Motor neuron (in vitro differentiated cells): ENCODE data around the gene KDM1B. TPM values are rescaled to one million over a fixed set of nuclear protein-coding genes. Genes with fewer than 3 reads are reported as not detected.

Experiments used
- ATAC-seq, 8 experiments: fragments of 200-7000 bp; cut with Tn5 transposase; replicated peaks in 6 of 8; 2 replicates each; pipeline ENCODE4 v1.8.0; 2021; ENCODE audit warnings: mild to moderate bottlenecking in 8 of 8, moderate library complexity in 8 of 8
- H3K27ac ChIP-seq, 2 donors: fragments of 250-450 bp; sonication (Bioruptor Pico); 2 replicates each; pipeline ENCODE4 v1.9.0; 2021; ENCODE audit warnings: antibody characterized with exemption in 2 of 2, mild to moderate bottlenecking in 2 of 2, moderate library complexity in 1 of 2
- H3K4me1 ChIP-seq, 2 donors: fragments of 250-450 bp; sonication (Bioruptor Pico); replicated peaks in 1 of 2; 2 replicates each; pipeline ENCODE4 v1.6.1; 2021; ENCODE audit warnings: antibody characterized with exemption in 2 of 2, mild to moderate bottlenecking in 2 of 2, moderate library complexity in 1 of 2
- H3K4me3 ChIP-seq, 5 donors: fragments of 250-450 bp; sonication (Bioruptor Pico); 2 replicates each; pipeline ENCODE4 v1.9.0; 2021; ENCODE audit warnings: antibody characterized with exemption in 5 of 5, mild to moderate bottlenecking in 5 of 5, moderate library complexity in 4 of 5
- WGBS, 10 experiments: fragments of 450-650 bp; shearing (Covaris generic); methylation state at CpG; one replicate each; pipeline ENCODE4 v1.0.0; 2022; 5-methylcytosine and 5-hydroxymethylcytosine counted together
- in situ Hi-C, 9 experiments: fragments of 400-800 bp; cut with MboI; loops; one replicate each; pipeline ENCODE4 v1.15.0; 2021; ENCODE audit warnings: low sequenced_read_pairs in 9 of 9, low pct_unique_long_range_greater_than_20kb in 2 of 9; ENCODE audit not compliant: unreplicated experiment in 9 of 9
- total RNA-seq, 8 experiments: library from RNA; unstranded; fragments of 300-600 nt; gene quantifications; 2 replicates each; pipeline versions ENCODE4 v1.2.3 to v1.2.4, GENCODE V29; 2022

KDM1B gene
- total RNA-seq, 8 experiments from 2014 or later = 11.9 to 28.1 (median 17.9) TPM

DNA sequence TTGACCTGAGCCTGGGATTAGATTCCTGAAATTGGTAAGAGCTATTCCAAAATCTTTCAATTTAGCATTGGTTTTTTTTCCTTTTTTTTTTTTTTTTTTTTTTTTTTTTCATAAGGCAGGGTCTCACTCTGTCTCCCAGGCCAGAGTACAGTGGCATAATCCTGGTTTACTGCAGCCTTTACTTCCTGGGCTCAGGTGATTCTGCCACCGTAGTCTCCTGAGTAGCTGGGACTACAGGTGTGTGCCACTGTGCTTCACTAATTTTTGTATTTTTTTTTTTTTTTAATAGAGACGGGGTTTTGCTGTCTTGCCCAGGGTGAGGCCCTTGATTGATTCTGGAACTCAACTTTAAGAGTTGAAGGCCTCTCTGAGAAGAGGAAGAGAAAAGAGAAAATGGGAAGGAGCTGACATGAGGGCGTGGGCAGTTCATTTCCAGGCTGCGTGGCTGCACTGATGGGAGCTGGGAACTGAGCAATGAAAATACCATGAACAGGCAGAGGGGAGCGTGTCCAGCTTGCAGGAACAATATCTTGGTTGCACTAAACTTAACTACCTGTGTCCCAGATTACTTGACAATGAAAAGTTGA lies 24.6 kb downstream of the KDM1B start:
- no peak overlapping the region for H3K27ac ChIP-seq
- H3K4me1 ChIP-seq = no peaks in the 10 kb centered on the region
- ATAC-seq = no peak
- in situ Hi-C loops = no loop called here
- WGBS, 10 experiments = 79 to 100% (median 96%) methylated on average over 2 to 5 of the region's 5 CpGs
- H3K4me3 ChIP-seq = no peak overlapping the region

DNA sequence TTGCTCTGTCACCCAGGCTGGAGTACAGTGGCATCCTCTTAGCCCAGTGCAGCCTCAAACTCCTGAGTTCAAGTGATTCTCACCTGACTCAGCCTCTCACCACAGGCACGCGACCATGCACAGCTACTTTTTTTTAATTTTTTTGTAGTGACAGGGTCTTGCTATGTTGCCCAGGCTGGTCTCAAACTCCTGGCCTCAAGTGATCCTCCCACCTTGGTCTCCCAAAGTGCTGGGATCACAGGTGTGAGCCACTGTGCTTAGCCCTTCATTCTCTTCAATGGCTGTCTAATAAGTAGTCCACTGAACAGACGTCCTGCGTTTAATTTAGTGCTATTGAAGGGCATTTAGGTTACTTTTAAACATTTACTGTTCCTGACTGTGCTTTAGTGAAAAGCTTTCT lies 27.3 kb downstream of the KDM1B start:
- no peak overlapping the region for H3K27ac ChIP-seq
- ATAC-seq = no peak
- in situ Hi-C loops = no loop called here
- H3K4me3 ChIP-seq = no peak overlapping the region
- H3K4me1 ChIP-seq = no peaks in the 10 kb centered on the region
- WGBS, 10 experiments = 21 to 100% (median 89%) methylated on average over 2 to 4 of the region's 4 CpGs; no CpG with 5 or more reads in 4 of the 10 experiments

DNA sequence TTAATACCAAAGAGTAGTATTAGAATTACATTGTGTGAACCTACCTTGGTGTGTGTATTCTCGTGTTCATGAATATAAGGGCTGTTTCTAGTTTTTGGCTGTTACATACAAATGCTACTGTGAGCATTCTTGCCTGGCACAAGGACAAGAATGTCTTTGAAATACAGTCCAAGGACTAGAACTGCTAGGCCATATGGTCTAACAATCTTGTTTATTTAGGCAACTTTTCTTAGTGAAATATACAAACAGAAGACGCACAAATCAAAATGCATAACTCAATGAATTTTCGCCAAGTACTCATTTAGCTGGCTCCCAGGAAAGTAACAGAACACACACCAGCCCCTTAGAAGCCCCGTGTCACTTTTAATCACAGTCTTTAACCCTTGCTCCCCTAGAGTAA lies 28.5 kb downstream of the KDM1B start:
- 46 to 92% (median 86%) methylated on average over 1 to 4 of the region's 4 CpGs; no CpG with 5 or more reads in 1 of the 10 experiments for WGBS, 10 experiments
- in situ Hi-C loops = no loop called here
- Histone ChIP-seq H3K27ac (no peak overlapping the region), H3K4me3 (no peak overlapping the region), H3K4me1 (no peaks in the 10 kb centered on the region)
- no peak for ATAC-seq

DNA sequence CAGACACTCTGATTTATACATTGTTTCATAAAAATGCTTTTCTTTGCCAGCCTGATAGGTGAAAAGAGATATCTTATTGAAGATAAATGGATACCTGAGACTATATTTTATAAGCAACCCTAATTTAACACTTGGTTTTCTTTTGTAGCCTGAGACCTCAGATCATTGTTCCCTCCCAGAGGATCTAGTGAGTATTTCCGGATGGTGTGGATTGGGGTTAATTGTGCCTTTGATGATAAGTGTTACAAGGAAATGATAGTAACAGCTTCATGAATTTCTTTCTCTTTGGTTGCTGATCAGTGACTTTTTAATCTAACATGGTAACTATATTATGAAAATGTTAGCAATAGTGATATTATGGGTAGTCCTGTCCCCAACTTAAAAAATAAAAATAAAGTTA lies 30.4 kb downstream of the KDM1B start:
- no peak overlapping the region for H3K27ac ChIP-seq
- in situ Hi-C loops = no loop called here
- no peak for ATAC-seq

DNA sequence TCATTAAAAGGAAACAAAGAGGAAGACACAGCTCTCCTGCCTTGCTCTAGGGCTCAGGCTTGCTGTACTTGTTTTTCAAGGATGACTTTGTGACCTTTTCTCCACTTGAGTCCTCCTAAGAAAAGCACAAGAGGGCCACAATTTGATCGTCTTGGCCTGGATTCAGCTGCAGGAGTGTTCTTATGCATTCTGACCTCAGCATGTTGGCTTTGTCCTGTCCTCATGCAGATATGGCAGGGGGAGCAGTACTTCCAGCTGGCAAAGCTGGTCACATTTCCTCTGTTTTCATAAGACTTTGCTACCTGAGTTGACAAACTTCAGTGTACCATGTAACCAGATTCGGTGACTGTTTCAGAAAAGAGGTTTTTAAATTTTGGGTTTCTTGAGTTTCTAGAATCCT lies 30.8 kb downstream of the KDM1B start:
- 10 to 70% (median 45%) methylated on average over 1 to 2 of the region's 2 CpGs; no CpG with 5 or more reads in 4 of the 10 experiments for WGBS, 10 experiments
- in situ Hi-C loops = no loop called here
- H3K27ac ChIP-seq = no peak overlapping the region
- peak in 2 of 8 experiments; percentile 28 to 47 for ATAC-seq
- H3K4me1 ChIP-seq = no peaks in the 10 kb centered on the region
- H3K4me3 ChIP-seq = no peak overlapping the region

More for the DNA sequence above, 30.4 kb downstream of the KDM1B start:
- Histone ChIP-seq H3K4me1 (no peaks in the 10 kb centered on the region), H3K4me3 (no peak overlapping the region)
- 40 to 100% (median 75%) methylated on average over 1 of the region's 1 CpG; no CpG with 5 or more reads in 4 of the 10 experiments for WGBS, 10 experiments

DNA sequence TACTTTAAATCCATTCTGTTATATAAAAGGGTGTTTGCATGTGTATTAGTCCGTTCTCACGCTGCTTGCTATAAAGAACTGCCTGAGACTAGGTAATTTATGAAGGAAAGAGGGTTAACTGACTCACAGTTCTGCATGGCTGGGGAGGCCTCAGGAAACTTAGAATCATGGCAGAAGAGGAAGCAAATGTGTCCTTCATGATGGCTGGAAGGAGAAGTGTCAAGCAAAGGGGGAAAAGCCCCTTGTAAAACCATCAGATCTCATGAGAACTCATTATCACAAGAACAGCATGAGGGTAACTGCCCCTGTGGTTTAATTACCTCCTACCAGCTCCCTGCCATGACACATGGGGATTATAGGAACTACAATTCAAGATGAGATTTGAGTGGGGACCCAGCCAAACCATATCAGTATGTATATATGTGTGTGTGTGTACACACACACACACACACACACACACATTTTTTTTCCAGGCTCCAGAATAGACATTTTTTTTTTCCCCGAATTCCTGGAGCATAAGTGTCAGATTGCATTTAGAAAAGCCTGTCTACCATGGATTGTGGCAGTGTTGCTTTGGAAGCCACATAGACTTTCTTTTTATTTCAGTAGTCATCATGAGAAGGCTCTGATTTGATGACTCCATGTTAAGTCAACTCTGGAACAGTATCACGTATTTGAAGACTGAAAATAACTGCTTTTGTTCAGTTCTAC lies 31.5 kb downstream of the KDM1B start:
- H3K27ac ChIP-seq = no peak overlapping the region
- no peak overlapping the region for H3K4me3 ChIP-seq
- WGBS, 10 experiments = 69 to 100% (median 90%) methylated on average over 2 to 4 of the region's 4 CpGs
- no peaks in the 10 kb centered on the region for H3K4me1 ChIP-seq
- ATAC-seq = no peak
- in situ Hi-C loops = no loop called here

DNA sequence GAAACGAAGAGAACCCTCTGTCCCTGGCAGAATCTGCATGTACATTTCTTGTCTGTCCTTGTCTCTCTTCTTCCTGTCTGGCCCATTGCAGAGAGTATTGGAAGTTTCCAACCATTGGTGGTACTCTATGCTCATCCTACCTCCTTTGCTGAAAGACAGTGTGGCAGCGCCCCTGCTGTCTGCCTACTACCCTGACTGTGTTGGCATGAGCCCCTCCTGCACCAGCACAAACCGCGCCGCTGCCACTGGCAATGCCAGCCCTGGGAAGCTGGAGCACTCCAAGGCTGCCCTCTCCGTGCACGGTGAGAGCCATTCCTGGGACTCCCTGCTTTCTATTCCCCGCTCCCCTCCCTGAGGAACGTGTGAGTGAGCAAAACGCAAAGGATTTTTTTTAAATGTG lies 32.5 kb downstream of the KDM1B start:
- no peak for ATAC-seq
- in situ Hi-C loops = no loop called here
- Histone ChIP-seq H3K4me3 (no peak overlapping the region), H3K4me1 (no peaks in the 10 kb centered on the region), H3K27ac (no peak overlapping the region)
- WGBS, 10 experiments = 87 to 100% (median 94%) methylated on average over 1 to 10 of the region's 10 CpGs; no CpG with 5 or more reads in 4 of the 10 experiments

DNA sequence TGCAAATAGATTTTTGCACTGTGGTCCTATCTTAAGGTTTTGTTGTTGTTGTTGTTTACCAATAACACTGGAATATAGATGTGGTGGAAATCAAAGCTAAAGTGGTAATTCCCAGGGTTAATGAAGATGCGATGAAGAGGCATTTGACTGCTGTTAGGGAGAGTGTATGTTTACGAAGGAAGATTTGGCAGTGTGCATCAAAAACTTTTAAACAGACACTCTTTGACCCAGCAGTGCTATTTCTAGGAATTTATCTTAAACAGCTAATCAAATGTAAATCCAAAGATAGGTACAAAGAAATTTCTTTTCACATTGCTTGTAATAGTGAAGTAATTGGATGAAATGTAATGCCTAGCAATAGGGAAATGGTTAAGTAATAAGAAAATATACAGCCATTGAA lies 34.0 kb downstream of the KDM1B start:
- ATAC-seq = no peak
- 76 to 100% (median 100%) methylated on average over 1 to 2 of the region's 2 CpGs; no CpG with 5 or more reads in 2 of the 10 experiments for WGBS, 10 experiments
- in situ Hi-C loops = no loop called here
- H3K4me1 ChIP-seq = no peaks in the 10 kb centered on the region
- H3K4me3 ChIP-seq = no peak overlapping the region
- no peak overlapping the region for H3K27ac ChIP-seq

DNA sequence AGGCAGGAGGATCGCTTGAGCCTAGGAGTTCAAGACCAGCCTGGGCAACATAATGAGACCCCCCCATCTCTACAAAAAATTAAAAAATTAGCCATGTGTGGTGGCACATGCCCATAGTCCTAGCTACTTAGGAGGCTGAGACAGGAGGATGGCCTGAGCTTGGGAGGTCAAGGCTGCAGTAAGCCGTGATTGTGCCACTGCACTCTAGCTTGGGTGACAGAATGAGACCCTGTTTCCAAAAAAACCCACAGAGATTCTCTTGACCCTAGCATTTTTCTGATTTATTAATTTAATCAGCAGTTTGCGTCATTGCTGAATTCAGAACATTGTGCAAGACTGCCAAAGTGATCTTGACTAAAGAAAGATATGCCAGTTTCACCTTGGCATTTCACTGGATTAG lies 36.8 kb downstream of the KDM1B start:
- 83 to 100% (median 100%) methylated on average over 1 to 3 of the region's 3 CpGs for WGBS, 10 experiments
- no peak for ATAC-seq
- in situ Hi-C loops = no loop called here
- Histone ChIP-seq H3K4me1 (no peaks in the 10 kb centered on the region), H3K27ac (no peak overlapping the region), H3K4me3 (no peak overlapping the region)

DNA sequence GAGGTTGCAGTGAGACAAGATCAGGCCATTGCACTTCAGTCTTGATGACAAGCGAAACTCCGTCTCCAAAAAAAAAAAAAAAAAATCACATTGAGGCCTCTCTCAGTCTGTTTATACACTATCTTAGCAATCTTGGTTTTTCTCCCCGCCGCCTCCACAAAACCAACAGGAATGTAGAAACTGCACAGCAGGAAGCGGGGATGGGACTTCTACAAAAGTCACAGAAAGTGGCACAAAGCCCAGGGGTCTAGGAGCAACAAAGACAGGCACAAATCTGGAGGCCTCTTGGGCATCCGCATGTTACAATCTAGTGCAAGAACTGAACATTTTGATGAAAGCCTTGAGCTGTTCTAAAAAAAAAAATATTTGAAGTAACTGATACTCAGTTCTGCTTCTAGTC lies 48.6 kb downstream of the KDM1B start:
- Histone ChIP-seq H3K4me1 (no peaks in the 10 kb centered on the region), H3K4me3 (no peak overlapping the region), H3K27ac (no peak overlapping the region)
- 57 to 100% (median 100%) methylated on average over 1 to 6 of the region's 6 CpGs; no CpG with 5 or more reads in 2 of the 10 experiments for WGBS, 10 experiments
- no peak for ATAC-seq
- in situ Hi-C loops = no loop called here

DNA sequence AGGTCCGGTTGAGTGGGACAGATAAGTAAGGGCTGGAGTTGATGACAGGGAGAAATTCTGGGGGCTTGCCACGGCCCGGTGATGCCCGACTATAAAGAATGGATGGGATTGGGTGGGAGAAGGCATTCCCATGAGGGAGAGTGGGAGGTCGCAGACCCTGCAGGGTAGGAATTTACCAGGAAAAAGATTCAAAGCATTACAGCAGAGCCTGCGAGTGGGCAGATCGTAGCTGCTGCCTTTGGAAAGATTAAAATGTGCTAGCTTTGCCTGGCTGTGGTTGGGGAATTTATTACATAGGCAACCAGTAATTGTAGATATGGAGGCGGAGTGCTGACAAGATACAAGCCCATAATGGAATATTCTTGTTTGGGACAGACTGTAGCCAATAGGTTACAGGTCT lies 49.5 kb downstream of the KDM1B start:
- Histone ChIP-seq H3K4me1 (no peaks in the 10 kb centered on the region), H3K27ac (no peak overlapping the region), H3K4me3 (no peak overlapping the region)
- in situ Hi-C loops = no loop called here
- ATAC-seq = no peak
- WGBS, 10 experiments = 67 to 100% (median 100%) methylated on average over 1 to 8 of the region's 8 CpGs; no CpG with 5 or more reads in 1 of the 10 experiments

DNA sequence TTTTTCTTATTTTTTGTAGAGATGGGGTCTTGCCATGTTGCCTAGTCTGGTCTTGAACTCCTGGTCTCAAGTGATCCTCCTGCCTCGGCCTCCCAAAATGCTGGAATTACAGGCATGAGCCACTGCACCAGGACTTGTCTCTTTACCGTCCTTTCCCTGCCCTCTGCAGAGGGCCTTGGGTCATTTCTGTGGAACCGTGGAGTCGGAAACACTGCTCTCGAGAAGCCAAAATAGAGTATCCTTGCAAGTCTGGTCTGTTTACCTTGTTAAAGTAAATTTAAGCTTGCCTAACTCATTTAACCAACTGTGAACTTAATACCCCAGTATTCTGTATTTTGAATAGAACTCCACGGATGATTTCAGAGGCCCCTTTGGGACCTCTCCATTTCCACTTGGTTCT lies 51.4 kb downstream of the KDM1B start:
- H3K27ac ChIP-seq = no peak overlapping the region
- no peak overlapping the region for H3K4me3 ChIP-seq
- WGBS, 10 experiments = 83 to 100% (median 93%) methylated on average over 1 to 6 of the region's 6 CpGs; no CpG with 5 or more reads in 4 of the 10 experiments
- ATAC-seq = no peak
- H3K4me1 ChIP-seq = no peaks in the 10 kb centered on the region
- in situ Hi-C loops = no loop called here

DNA sequence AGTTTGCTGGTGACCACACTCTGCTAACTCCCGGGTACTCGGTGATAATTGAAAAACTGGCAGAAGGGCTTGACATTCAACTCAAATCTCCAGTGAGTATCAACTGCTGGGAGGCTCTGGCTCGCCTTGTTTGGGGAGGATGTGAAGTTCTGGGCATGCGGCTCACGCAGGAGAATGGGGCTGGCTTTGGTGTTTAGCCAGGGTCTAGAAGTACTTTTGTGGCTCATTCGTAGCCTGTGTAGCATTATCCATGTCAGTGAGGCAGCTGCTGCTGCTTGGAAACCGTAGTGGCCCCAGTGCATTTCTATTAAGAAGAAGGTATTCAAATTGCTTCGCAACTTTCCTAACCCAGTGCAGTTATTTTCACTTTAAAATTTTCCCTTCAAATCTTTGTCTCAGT lies 52.2 kb downstream of the KDM1B start:
- no peak overlapping the region for H3K4me3 ChIP-seq
- peak in 1 of 8 experiments; percentile 65 for ATAC-seq
- H3K4me1 ChIP-seq = no peaks in the 10 kb centered on the region
- 60 to 96% (median 89%) methylated on average over 1 to 8 of the region's 8 CpGs; no CpG with 5 or more reads in 2 of the 10 experiments for WGBS, 10 experiments
- in situ Hi-C loops = no loop called here
- H3K27ac ChIP-seq = no peak overlapping the region

DNA sequence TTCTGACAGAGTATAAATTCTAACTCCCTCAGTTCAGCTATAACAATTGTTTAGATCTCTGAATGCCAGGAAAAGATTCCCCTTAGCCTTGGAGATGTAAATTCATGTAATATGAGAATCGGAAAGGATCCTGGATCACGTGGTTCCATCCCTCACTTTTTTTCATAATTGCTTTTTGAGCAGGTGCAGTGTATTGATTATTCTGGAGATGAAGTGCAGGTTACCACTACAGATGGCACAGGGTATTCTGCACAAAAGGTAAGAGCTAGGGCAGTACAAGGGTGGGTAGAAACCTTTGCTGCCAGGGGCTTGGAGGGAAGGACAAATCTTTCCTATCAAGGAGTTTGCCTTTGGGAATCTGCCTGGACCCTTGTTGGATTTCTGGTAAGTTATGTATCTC lies 52.7 kb downstream of the KDM1B start:
- no peak overlapping the region for H3K4me3 ChIP-seq
- no peak overlapping the region for H3K27ac ChIP-seq
- ATAC-seq = peak in 1 of 8 experiments; percentile 47
- H3K4me1 ChIP-seq = no peaks in the 10 kb centered on the region
- 0 to 93% (median 56%) methylated on average over 1 to 2 of the region's 2 CpGs; no CpG with 5 or more reads in 2 of the 10 experiments for WGBS, 10 experiments
- in situ Hi-C loops = no loop called here
